ENCODE data around the gene NYAP1.

The NYAP1 gene

DNA sequence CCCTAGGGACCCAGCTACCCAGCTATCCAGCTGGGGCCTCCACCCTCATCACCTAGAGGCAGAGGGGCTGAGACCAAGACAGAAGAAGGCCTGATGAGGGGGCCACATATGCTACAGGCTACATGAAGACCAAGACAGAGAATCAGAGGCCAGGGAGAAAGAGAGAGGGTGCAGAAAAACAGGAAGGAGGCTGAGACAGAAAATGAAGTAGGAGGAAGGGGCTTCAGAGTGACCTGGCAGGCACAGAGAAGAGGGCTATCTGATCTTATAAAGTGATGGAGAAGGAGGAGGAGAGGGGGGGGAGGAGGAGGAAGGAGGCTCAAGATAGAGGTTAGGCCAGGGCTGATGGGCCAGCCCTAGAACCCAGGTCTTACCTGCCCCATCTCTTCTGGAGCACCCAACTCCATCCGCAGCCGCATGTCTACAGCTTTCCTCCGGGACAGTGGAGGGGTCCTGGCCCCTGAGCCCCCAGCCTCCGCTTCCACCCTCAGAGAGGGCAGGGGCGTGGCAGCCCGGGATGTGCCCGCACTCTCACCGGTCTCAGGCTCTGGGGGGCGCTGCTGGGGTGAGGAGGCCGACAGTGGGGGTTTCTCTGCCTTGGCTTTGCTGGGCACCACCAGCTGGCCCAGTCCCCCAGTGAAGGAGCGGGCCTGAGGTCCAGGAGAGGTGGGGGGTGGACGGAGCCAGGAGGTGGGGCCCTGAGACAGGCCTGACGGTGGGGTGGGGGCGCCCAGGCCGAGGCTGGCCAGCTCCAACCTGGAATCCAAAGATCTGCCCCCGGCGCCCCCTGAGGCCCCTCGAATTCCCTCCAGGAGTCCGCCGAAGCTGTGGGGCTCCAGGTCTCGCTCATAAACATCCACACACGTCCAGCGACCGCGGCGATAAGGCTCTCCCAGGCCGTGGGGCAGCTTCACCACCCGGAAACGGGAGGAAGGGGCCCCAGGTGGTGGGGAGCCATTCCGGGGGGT, 6.5 kb upstream of the NYAP1 start:
- POLR2A ChIA-PET (ENCODE audit: low non-redundant PET), result no interaction called here
- H3K27ac ChIP-seq, result peak overlapping the region; percentile 89

DNA sequence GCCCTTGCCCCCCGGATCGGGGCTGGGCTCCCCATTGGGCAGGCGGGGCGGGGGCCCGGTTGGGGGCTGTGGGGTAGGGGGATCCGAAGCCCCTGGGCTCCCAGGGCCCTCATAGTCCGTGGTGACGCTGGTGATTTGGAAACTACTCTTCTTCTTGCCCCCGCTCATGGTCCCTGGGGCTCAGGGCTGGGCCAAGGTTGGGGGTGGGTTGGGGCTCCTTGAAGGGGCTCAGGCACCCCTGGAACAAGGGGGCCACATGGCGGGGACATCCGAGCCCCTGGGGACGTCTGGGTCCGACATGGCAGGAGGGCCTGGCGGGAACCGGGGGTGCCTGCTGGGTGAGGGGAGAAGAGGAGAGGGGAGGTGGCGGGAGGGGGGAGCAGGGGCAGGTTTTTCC, 5.9 kb upstream of the NYAP1 start:
- CTCF ChIA-PET, result interaction anchor here (0.9 to 1.4 kb wide), 3 partner anchors 9 to 86 kb away, joined by 3 to 5 read pairs (median 3); no protein-coding TSS in a partner anchor
- H3K27ac ChIP-seq, result peak overlapping the region; percentile 89
- no peak for DNase-seq (ENCODE audit: low spot score)
- TF ChIP-seq, protein P1, sequence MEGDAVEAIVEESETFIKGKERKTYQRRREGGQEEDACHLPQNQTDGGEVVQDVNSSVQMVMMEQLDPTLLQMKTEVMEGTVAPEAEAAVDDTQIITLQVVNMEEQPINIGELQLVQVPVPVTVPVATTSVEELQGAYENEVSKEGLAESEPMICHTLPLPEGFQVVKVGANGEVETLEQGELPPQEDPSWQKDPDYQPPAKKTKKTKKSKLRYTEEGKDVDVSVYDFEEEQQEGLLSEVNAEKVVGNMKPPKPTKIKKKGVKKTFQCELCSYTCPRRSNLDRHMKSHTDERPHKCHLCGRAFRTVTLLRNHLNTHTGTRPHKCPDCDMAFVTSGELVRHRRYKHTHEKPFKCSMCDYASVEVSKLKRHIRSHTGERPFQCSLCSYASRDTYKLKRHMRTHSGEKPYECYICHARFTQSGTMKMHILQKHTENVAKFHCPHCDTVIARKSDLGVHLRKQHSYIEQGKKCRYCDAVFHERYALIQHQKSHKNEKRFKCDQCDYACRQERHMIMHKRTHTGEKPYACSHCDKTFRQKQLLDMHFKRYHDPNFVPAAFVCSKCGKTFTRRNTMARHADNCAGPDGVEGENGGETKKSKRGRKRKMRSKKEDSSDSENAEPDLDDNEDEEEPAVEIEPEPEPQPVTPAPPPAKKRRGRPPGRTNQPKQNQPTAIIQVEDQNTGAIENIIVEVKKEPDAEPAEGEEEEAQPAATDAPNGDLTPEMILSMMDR (conservative IDR thresholded peaks at IDR 0.05; ENCODE audit: low read depth), result no peak
- POLR2A ChIA-PET (ENCODE audit: low non-redundant PET), result no interaction called here

More for the DNA sequence above, 6.5 kb upstream of the NYAP1 start:
- DNase-seq (ENCODE audit: low spot score), result no peak
- TF ChIP-seq, protein P1 (conservative IDR thresholded peaks at IDR 0.05; ENCODE audit: low read depth), result peak; percentile 35
- CTCF ChIA-PET, result interaction anchor here (0.7 to 1.4 kb wide), 5 partner anchors 8 to 87 kb away, joined by 3 to 5 read pairs (median 3); no protein-coding TSS in a partner anchor

DNA sequence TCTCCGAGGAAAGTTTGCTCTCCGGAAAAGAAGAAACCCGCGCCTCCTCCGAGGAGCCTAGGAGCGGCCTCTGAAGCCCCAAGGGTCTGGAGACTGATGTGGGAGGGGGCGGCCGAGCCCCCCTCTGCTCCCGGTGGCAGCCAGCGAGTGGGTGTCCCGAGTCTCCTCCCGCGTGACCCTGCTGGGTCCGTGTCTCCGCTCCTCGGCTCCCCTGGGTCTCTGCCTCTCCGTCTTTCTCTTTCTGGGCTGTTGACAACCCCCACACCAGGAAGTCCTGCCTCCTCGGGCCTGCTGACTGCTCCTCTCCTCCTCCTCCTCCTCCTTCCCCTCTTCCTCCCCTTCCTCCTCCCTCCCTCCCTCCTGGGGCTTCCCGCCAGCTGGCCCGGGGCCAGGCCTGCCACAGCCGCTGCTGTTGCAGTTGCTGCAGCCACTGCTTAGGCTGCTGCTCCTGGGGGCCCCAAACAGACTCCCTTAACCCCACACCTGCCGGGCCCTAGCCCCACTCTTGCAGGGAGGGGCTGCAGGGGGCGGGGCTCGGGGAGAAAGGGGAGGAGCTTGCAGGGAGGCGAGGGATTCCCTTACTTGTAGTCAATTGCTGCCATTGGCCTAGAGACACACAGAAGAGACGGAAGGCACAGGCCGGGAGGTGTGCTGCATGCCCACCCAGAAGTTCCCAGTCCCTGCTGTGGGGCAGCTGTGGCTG, 4.6 kb upstream of the NYAP1 start, which contains the start of gene TSC22D4:
TSC22D4 (minus strand) TSS at position 257 of the 703 bp plus-strand sequence. CDS start 1,176 bp downstream, outside the sequence.
- peak; percentile 85 for DNase-seq (ENCODE audit: low spot score)
- TF ChIP-seq, protein P1 (conservative IDR thresholded peaks at IDR 0.05; ENCODE audit: low read depth), result no peak
- ChIA-PET CTCF (interaction anchor here (0.6 to 1.4 kb wide), 3 partner anchors 10 to 313 kb away, joined by 3 read pairs; no protein-coding TSS in a partner anchor), POLR2A (ENCODE audit: low non-redundant PET) (no interaction called here)
- H3K27ac ChIP-seq, result peak within 1 kb of the TSS; percentile 89

DNA sequence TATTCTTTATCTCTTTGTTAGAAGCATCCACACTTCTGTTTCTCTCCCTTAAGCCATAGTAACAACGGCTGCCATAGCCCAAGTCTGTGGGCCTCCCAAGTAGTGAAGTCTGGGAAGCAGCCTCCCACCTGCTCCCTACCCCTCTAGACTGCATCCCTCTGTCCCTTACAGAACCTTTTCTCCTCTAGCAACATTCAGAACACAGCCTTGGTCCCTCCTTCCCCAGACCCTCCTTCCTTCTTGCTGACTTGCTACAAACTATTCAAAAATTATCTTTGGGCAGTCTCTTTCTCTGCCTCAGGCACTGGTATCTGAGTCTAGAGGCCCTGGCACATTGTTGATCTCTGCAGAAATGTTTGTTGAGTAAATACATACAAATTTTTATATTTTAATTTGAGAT, 2.3 kb upstream of the NYAP1 start:
- ChIA-PET CTCF (interaction anchor here (1.2 kb wide), 1 partner anchor 12 kb away, joined by 3 read pairs; no protein-coding TSS in a partner anchor), POLR2A (ENCODE audit: low non-redundant PET) (no interaction called here)
- H3K27ac ChIP-seq, result peak overlapping the region; percentile 28
- DNase-seq (ENCODE audit: low spot score), result no peak
- TF ChIP-seq, protein P1 (conservative IDR thresholded peaks at IDR 0.05; ENCODE audit: low read depth), result no peak

DNA sequence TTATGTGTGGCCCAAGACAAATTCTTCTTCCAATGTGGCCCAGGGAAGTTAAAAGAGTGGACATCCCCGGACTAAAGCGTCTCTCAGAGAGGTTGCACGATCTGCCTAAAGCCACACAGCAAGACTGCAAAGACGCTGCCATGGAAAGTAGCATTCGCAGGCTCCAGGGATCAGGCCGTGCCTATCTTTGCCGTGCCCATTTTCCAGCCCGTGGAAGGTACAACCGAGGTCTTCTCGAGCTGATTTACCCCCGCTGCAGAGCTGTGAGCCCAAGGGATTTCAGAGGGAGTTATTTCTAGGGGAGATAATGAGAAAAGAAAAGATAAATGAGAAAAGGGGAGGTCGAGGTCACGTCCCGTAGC, 1.0 kb upstream of the NYAP1 start:
- DNase-seq (ENCODE audit: low spot score), result no peak
- CTCF ChIA-PET, result interaction anchor here (0.6 to 1.5 kb wide), 18 partner anchors 8 to 675 kb away, joined by 3 to 7 read pairs (median 4); no protein-coding TSS in a partner anchor
- TF ChIP-seq, protein P1 (conservative IDR thresholded peaks at IDR 0.05; ENCODE audit: low read depth), result no peak
- POLR2A ChIA-PET (ENCODE audit: low non-redundant PET), result no interaction called here
- peak overlapping the region; percentile 80 for H3K27ac ChIP-seq
